OCI-LY1 (cell line): ENCODE measurements around the gene SMYD1.

Experiments used
- CTCF ChIP-seq: fragments of 200-600 bp; sonication (generic), shearing (Covaris generic); IDR thresholded peaks from 2 replicates; pipeline ENCODE4 v1.5.1; 2017; ENCODE audit warnings: mild to moderate bottlenecking, antibody characterized with exemption, low read length, moderate library complexity, mixed read lengths
- EZH2 ChIP-seq: fragments of 200-600 bp; sonication (generic), shearing (Covaris generic); IDR thresholded peaks from 2 replicates; pipeline ENCODE4 v1.8.0; 2017; ENCODE audit warnings: borderline replicate concordance, mixed run types, mild to moderate bottlenecking, antibody characterized with exemption, low read length, moderate library complexity, mixed read lengths

- TF ChIP-seq CTCF (no peak), EZH2 (no peak)
Observed at GRCh38 chr2:88049622-88050021, 18.0 kb upstream of the SMYD1 start.
